GM18498 (cell line): ENCODE data around the gene MEF2C.

Source experiments
- ATAC-seq: cut with Tn5 transposase; IDR thresholded peaks from one replicate; pipeline ENCODE4 v1.9.1; 2021; ENCODE audit warnings: mild to moderate bottlenecking, moderate library complexity; ENCODE audit not compliant: unreplicated experiment

The MEF2C gene

DNA sequence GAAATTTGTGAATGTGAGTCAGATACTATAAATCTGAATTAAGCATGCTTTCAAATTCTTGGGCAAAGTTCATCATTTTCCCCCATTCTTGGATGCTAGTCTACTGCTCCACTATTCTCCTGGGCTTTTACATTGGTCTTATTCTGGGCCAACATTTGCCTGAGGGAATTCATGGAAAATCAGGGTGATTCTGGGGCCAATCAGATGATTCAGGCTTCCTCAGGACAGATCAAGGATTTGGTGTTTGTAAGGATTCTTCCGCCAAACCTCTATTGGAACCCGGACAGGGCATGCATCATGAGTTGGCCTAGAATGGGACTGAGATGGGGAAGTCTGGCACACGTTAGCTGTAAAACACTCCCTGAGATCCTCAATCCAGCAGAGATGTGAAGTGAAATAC is 113.8 kb downstream of the MEF2C start:
- no peak for ATAC-seq

DNA sequence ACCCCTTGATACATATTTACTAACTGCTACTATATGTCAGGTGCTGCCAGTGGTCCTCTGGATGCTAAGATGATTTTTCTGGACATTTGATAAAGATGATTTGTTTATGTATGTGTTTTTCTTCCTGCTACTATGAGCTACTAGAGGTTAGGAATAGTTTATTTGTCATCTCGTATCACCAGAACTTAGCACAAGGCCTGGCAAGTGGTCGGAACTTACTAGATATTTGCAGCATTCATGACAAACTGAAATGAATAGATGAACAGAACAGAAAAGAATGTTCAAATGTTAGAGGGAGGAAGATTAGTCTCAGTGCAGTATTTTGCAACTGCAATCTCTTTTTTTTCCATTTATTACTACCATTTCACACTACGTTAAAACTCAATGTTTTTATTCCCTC is 114.6 kb downstream of the MEF2C start:
- ATAC-seq: no peak

- no peak for ATAC-seq
These were observed 117.2 kb downstream of the MEF2C start for GRCh38 chr5:88765798-88766197.

DNA sequence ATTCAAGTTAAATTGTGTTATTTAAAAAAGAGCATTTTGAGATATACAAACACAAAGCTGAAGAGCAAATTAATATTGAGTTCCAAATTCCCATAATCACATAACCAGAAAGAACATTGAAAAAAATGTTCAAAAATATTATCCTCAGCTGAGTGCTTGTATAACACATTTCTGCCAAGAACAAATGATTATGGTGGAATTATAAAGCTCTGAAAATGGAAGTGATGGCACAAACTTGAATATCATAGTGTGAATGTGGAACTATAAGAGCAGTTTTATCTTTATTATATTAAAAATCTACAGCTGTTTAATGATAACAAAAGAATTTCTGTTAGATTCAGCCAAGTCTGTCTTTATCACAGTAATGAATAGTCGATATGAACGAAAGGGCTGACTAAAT is 117.8 kb downstream of the MEF2C start:
- no peak for ATAC-seq

DNA sequence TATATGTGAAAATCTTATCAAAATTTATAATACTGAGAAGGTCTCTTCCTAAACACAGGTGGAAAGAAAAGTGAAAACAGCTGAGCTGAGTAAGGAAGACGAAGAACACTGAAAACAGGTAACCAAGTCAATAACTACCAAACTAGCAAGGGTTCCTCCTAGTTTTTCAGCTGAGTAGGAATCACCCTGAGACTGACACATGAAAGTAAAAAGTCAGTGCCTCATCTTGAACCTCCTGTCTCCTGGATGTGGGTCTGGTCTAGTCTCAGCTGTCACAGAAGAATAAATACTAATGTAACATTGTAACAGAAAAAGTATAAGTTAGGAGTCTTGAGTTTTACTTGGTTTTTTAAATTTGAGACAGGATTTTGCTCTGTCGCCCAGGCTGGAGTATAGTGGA is 121.0 kb downstream of the MEF2C start:
- no peak for ATAC-seq

GRCh38 chr5:88761269-88761850 is 121.6 kb downstream of the MEF2C start:
- ATAC-seq: no peak

DNA sequence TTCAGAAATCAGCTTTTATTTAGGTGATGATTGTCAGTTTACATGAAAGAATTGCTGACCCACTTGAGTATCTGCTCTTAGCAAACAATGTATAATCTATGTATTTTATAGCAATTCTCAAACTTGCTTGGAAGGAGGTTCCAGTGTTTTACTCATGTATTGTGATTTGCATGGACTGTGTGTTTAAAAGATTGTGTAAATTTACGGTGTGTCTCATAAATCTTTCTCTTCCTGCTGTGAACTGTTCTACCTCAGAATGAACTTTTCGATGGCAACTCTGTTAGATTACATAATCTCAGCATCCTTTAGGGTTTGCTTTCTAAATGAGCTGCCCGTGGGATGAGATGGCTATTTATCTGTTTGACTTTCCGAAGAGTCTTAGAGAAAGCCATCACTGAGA is 122.5 kb downstream of the MEF2C start:
- ATAC-seq: no peak

DNA sequence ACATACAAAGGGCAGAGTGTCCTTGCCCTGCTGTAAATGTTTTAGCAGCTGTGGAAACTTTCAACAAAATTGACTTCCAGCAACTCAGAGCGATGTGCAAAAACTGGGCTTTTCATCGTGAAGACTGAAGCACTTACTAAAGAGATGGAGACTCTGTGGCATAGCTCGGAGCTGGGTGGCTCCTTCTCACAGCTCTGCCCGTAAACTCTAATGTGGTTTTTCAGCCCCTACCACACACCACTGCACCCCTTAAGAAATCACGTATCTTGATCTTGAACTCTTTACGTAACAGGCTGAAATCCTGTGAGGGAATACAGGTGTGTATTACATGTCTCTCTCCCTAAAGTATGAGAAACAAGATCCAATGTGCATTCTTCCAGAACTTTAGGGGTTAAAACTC is 124.4 kb downstream of the MEF2C start:
- ATAC-seq: no peak

- ATAC-seq: no peak
These were observed 124.8 kb downstream of the MEF2C start for GRCh38 chr5:88758184-88758583.

DNA sequence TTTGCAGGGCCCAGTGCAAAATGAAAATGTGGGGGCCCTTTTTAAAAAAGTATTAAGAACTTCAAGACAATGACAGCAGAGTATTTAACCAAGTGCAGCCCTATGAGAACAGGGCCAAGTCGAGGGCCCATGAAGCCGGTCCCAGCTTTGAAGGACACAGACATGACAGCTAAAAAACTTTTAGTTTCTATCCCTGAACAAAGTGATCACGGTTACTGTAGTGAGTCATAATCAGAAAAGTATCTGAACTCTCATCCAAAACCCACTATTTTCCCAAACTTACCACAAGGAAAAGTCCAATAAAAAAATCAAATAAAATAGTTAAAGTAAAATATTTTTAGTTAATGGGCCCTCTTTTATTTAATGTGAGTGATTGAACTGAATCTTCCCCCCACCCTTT is 126.0 kb downstream of the MEF2C start:
- no peak for ATAC-seq

GRCh38 chr5:88748666-88749065 is 134.3 kb downstream of the MEF2C start:
- no peak for ATAC-seq

DNA sequence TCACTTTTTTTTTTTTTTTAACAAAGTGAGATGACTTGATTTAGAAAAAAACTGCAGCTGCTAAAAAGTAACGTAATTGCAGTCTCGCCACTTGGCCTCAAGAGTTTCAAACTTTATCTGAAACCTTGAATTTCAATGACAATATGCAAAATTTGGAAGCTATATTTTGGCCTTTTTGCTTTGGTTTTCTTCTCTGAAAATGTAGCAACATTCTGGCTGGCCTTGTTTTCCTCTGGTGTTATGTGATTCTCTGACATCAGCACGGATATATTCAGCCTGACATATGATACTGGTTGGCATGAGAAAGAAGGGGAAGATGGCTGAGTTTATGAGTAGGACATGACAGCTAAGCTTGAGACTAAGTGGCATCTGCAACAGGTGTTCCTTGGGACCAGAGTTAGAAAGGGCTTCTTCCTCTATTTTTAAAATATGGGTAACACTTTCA is 136.5 kb downstream of the MEF2C start:
- ATAC-seq: peak; percentile 81

- no peak for ATAC-seq
These were observed 137.8 kb downstream of the MEF2C start for GRCh38 chr5:88745093-88745696.

DNA sequence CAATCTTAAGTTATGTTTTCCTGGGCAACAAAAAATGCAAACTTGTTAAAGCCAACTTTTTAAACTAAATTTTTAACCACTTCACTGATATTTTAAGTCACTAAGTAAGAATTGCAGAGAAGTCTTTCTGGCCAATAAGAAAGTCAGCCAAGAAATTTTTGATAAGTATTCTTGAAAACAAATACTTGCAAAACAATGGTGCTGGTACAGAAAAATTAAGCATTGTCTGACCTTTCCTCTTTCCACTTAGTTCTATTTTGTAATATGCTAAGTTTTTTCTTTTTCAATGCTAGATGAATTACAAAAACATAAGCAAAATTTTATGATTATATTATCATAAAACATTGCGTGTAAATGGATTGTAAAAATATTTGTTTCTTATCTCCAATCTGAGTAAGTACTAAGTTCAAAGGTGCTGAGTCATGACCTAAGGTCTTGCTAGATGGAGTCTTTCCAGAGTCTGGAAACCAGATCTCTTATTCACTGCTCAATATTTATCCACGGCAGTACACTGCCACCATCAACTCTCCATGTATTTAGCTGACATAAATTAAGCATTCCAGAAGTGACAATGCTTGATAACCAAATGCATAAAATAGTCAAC is 139.7 kb downstream of the MEF2C start:
- ATAC-seq: no peak

DNA sequence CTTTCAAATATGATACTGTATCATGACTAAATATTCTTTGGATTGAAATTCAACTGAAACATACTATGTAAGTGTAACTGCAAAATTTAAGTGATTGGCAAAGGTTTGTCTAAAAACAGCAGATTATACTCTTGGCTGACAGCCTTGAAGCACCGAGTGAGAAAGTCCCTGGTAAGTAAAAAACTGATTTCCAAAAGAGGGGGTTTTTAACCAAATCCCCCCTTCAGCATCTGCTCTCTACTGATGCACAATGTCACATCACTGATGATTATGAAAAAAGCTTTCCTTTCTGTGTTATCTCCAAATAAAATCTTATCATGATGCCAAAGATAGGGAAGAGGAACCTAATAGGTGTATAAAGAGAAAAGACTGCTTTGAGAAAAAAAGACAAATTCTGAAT is 141.0 kb downstream of the MEF2C start:
- ATAC-seq: no peak

DNA sequence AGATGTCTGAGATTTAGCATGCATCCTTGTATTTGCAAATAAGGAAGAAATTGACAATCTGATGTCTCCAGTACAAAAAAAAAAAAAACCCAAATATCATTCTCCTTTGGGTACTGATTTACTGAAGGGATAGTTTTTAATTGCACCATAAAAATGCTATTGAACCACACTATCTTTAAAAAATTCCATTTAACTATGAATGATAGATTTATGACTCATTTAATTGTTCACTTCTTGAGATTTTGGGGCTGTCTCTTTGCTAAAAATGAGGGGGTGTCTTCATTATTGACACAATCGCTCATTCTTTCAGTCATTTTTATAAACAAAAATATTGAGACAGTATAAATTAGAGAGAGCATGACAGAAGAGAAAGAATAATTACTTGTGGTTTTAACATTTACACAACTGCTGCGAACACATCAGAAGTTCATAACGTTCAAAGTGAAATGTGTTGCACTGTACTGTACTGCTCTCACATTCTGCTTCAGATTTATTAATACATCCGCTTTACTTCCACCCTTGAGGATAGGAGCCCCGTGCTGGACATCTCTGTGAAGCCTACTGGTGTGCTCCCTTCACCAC is 142.3 kb downstream of the MEF2C start:
- no peak for ATAC-seq

DNA sequence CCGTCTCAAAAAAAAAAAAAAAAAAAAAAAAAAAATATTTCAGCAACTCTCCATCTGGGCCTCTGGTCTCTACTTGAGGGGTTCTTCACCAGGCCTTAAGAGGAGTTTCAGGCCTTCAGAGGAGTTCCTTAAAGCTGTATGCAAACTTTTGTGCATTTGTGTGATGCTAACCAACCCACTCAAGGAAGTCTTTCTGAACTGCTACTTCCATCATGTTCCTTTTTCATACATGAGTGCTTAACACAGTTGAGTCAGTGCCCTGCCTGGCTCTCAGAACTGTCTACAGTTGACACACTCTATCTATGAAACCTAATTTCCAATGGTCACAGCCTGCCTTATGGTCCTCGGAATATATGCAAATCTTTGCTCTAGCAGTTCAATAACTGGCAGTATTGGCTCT is 146.5 kb downstream of the MEF2C start:
- peak; percentile 31 for ATAC-seq

DNA sequence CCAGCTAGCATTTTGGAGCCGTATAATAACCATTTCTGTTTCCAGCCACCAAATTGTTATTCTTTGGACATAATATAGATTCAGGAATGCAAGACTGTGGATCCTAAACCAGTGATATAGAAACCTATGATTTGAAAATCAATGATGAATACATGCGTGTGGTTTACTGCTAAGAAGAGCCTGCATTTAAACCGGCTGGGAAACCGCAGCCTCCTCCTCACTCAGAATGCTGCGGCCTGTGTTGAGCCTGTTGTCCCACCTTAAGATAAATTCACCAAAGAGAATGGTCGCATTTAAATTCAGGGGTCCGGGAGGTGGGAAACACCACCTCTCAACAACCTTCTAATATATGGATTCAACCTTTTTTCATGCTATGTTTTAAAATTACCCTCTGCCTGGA is 148.0 kb downstream of the MEF2C start:
- ATAC-seq: no peak

- ATAC-seq: peak; percentile 65
These were observed 148.8 kb downstream of the MEF2C start for GRCh38 chr5:88734191-88734640.

GRCh38 chr5:88732862-88733261 is 150.1 kb downstream of the MEF2C start:
- ATAC-seq: no peak

GRCh38 chr5:88732181-88732633 is 150.8 kb downstream of the MEF2C start:
- peak; percentile 65 for ATAC-seq

DNA sequence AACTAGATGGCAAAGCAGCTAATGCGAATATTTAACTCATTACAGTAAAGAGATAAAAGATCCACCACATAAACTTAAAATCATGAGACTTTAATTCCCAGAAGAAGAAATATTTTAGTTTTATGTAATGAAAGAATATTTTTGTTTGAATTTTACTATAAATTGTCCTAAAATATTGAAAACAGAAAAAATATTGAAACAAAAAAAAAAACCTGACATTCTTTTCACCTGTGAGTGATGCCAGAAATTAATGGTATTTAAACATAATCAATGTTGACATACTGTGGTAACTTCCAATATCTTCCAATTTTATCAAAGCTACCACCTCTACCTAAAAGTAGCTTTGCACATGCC is 153.2 kb downstream of the MEF2C start:
- ATAC-seq: no peak
